AG09309 (cell line): ENCODE data around the gene TPRX2.

Experiments used
- DNase-seq: peaks from one replicate; pipeline ENCODE4 v3.0.0-alpha.2; 2010; ENCODE audit warnings: low read depth
- H3K4me3 ChIP-seq: 2 replicates; pipeline ENCODE4 v1.5.1; 2011; ENCODE audit warnings: mild to moderate bottlenecking, low read depth, low read length, moderate library complexity; ENCODE audit not compliant: control insufficient read depth
- TF ChIP-seq, protein P1 (sequence below): IDR thresholded peaks from 2 replicates; pipeline ENCODE4 v1.5.1; 2011; ENCODE audit warnings: mild to moderate bottlenecking, low read depth, low read length, inconsistent platforms; ENCODE audit not compliant: insufficient read depth, control insufficient read depth; ENCODE audit errors: missing control alignments

TPRX2 gene

DNA sequence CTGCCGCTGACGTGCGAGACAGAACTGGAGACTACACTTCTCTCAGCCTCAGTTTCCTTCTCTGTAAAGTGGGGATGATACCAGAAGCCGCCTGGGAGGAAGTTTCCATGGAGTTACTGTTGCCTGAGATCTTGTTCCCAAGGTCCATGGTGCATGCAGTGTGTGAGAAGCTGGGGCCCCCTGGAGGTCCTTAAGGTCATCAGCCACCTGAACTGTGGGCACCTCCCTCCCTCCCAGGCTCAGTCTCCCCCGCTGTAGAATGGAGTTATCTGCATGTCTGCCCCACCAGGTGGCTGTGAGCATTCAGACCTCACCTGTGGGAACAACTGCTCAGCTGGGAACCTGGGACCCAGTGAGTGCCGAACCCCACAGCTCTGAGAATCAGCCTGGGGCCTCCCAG, 34.6 kb upstream of the TPRX2 start:
- no peak overlapping the region for H3K4me3 ChIP-seq
- TF ChIP-seq, protein P1, sequence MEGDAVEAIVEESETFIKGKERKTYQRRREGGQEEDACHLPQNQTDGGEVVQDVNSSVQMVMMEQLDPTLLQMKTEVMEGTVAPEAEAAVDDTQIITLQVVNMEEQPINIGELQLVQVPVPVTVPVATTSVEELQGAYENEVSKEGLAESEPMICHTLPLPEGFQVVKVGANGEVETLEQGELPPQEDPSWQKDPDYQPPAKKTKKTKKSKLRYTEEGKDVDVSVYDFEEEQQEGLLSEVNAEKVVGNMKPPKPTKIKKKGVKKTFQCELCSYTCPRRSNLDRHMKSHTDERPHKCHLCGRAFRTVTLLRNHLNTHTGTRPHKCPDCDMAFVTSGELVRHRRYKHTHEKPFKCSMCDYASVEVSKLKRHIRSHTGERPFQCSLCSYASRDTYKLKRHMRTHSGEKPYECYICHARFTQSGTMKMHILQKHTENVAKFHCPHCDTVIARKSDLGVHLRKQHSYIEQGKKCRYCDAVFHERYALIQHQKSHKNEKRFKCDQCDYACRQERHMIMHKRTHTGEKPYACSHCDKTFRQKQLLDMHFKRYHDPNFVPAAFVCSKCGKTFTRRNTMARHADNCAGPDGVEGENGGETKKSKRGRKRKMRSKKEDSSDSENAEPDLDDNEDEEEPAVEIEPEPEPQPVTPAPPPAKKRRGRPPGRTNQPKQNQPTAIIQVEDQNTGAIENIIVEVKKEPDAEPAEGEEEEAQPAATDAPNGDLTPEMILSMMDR, result no peak
- no peak for DNase-seq

DNA sequence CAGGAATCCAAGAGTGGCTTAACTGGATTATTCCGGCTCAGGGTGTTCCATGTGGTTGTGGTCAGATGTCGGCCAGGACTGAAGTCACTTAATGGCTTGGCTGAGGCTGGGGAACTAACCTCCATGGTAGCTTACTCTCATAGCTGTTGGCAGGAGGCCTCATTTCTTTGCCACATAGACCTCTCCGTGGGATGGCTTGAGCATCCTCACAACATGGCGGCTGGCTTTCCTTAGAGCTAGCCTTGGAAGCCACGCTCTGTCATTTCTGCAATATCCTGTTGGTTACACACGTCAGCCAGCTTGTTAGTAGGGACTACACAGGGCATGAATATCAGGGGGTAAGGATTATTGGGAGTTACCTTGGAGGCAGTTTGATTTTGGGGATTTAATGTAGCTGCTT, 32.2 kb upstream of the TPRX2 start:
- H3K4me3 ChIP-seq, result no peak overlapping the region
- TF ChIP-seq, protein P1, result no peak
- DNase-seq, result no peak

- H3K4me3 ChIP-seq, result no peak overlapping the region
- TF ChIP-seq, protein P1, result no peak
- DNase-seq, result no peak
These were observed 26.3 kb upstream of the TPRX2 start for GRCh38 chr19:47832723-47833122.

GRCh38 chr19:47836038-47836437, 23.0 kb upstream of the TPRX2 start:
- DNase-seq, result no peak
- TF ChIP-seq, protein P1, result no peak
- H3K4me3 ChIP-seq, result no peak overlapping the region

DNA sequence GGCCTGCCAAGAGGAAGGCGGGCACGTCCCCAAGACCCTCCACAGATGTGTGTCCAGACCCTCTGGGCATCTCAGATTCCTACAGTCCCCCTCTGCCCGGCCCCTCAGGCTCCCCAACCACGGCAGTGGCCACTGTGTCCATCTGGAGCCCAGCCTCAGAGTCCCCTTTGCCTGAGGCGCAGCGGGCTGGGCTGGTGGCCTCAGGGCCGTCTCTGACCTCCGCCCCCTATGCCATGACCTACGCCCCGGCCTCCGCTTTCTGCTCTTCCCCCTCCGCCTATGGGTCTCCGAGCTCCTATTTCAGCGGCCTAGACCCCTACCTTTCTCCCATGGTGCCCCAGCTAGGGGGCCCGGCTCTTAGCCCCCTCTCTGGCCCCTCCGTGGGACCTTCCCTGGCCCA, 19.6 kb upstream of the TPRX2 start:
- no peak for DNase-seq
- TF ChIP-seq, protein P1, result no peak
- no peak overlapping the region for H3K4me3 ChIP-seq

GRCh38 chr19:47839913-47840312, 19.1 kb upstream of the TPRX2 start:
- DNase-seq, result no peak
- no peak overlapping the region for H3K4me3 ChIP-seq
- TF ChIP-seq, protein P1, result no peak

- no peak overlapping the region for H3K4me3 ChIP-seq
- TF ChIP-seq, protein P1, result no peak
- no peak for DNase-seq
These were observed 16.1 kb upstream of the TPRX2 start for GRCh38 chr19:47842941-47843340.
